Activated T-cell treated with anti-CD3 and anti-CD28 coated beads, Interleukin-2, amount 50 U/mL, for 72 hours (primary cell): Measurements from ENCODE around the gene F8A1. TPM values are rescaled to one million over a fixed set of nuclear protein-coding genes. Genes with fewer than 3 reads are reported as not detected.
"Not testable (repeated sequence)": the region's sequence is repeated elsewhere in the genome, so short reads cannot be mapped to it uniquely, and the experiment has no call there.

Experiments
- ATAC-seq, 2 donors: fragments of 150-1000 bp; cut with Tn5 transposase; replicated peaks in 1 of 2; 2 replicates each; pipeline ENCODE4 v1.10.0; 2021; ENCODE audit warnings: moderate library complexity in 2 of 2, mild to moderate bottlenecking in 1 of 2
- DNase-seq, 2 donors: peaks; one replicate each; pipeline ENCODE4 v3.0.0; 2021 to 2022; ENCODE audit warnings: mixed read lengths in 1 of 2
- H3K27ac Mint-ChIP-seq: one replicate; pipeline ENCODE4 v1.8.0; 2022; ENCODE audit warnings: mild to moderate bottlenecking, moderate library complexity, mixed read lengths
- H3K27me3 Mint-ChIP-seq: one replicate; pipeline ENCODE4 v1.8.0; 2022; ENCODE audit warnings: low read depth, mixed read lengths
- H3K36me3 Mint-ChIP-seq, 2 donors: one replicate each; pipeline ENCODE4 v1.8.0; 2022; ENCODE audit warnings: mixed read lengths in 2 of 2, mild to moderate bottlenecking in 1 of 2; ENCODE audit not compliant: insufficient read depth in 2 of 2
- H3K4me1 Mint-ChIP-seq: one replicate; pipeline ENCODE4 v1.8.0; 2022; ENCODE audit warnings: low read depth, mixed read lengths
- H3K4me3 Mint-ChIP-seq, 2 donors: one replicate each; pipeline ENCODE4 v1.8.0; 2022; ENCODE audit warnings: mild to moderate bottlenecking in 2 of 2, mixed read lengths in 2 of 2, moderate library complexity in 2 of 2
- H3K9me3 Mint-ChIP-seq, 2 donors: one replicate each; pipeline ENCODE4 v1.8.0; 2022; ENCODE audit warnings: mixed read lengths in 2 of 2
- total RNA-seq, 2 donors: library from RNA; stranded (reverse); gene quantifications; one replicate each; pipeline ENCODE4 v1.2.3, GENCODE V29; 2022

The F8A1 gene
- total RNA-seq, 2 donors from 2014 or later, result 50.6 to 63.7 TPM

DNA sequence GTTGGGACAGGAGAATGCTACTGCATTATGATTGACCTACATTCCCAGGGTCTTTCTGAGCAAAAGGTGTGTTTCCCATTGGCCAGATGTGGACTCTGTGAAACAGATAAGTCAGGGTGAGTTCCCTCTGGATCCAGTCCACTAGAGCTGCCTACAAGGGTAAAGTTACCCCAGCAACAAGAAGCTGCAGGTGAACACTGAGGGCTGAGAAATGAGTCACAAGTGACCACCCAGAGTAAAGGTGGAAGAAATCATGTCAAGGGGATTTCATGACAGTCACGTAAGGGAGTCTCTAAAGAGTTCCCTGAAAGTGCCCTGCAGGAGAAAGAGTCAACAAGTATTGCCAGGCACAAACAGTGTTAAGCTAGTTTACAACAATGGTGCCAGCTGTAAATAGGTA lies 16.3 kb downstream of the F8A1 start:
- Mint-ChIP-seq H3K36me3 (no peaks in the 10 kb centered on the region), H3K27me3 (peaks cover 48% of the 10 kb centered on the region), H3K4me1 (no peaks in the 10 kb centered on the region), H3K4me3 (no peak overlapping the region), H3K9me3 (no peaks in the 10 kb centered on the region), H3K27ac (no peak overlapping the region)
- ATAC-seq, result no peak
- no peak for DNase-seq

- peaks cover 15% of the 10 kb centered on the region for H3K27me3 Mint-ChIP-seq
- no peak overlapping the region for H3K4me3 Mint-ChIP-seq
- no peak overlapping the region for H3K27ac Mint-ChIP-seq
- no peaks in the 10 kb centered on the region for H3K9me3 Mint-ChIP-seq
- no peak for ATAC-seq
- no peak for DNase-seq
- H3K4me1 Mint-ChIP-seq, result no peaks in the 10 kb centered on the region
- peaks cover 2 to 4% of the 10 kb centered on the region in 2 donors for H3K36me3 Mint-ChIP-seq
Observed at GRCh38 chrX:154908821-154909220, 22.7 kb downstream of the F8A1 start.

- H3K4me1 Mint-ChIP-seq, H3K4me3 Mint-ChIP-seq, DNase-seq, H3K36me3 Mint-ChIP-seq, H3K9me3 Mint-ChIP-seq, H3K27me3 Mint-ChIP-seq, H3K27ac Mint-ChIP-seq, ATAC-seq: not testable (repeated sequence)
Observed at GRCh38 chrX:154910048-154910447, 23.9 kb downstream of the F8A1 start.

DNA sequence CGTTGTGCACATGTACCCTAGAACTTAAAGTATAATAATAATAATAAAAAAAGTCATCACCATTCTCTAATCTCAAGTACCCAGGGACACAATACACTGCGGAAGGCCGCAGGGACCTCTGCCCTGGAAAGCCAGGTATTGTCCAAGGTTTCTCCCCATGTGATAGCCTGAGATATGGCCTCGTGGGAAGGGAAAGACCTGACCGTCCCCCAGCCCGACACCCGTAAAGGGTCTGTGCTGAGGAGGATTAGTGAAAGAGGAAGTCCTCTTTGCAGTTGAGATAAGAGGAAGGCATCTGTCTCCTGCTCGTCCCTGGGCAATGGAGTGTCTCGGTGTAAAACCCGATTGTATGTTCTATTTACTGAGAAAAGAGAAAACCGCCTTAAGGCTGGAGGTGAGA lies 24.4 kb downstream of the F8A1 start:
- not testable (repeated sequence) for H3K27ac Mint-ChIP-seq, DNase-seq, H3K4me3 Mint-ChIP-seq, H3K27me3 Mint-ChIP-seq, ATAC-seq, H3K36me3 Mint-ChIP-seq, H3K4me1 Mint-ChIP-seq, H3K9me3 Mint-ChIP-seq

DNA sequence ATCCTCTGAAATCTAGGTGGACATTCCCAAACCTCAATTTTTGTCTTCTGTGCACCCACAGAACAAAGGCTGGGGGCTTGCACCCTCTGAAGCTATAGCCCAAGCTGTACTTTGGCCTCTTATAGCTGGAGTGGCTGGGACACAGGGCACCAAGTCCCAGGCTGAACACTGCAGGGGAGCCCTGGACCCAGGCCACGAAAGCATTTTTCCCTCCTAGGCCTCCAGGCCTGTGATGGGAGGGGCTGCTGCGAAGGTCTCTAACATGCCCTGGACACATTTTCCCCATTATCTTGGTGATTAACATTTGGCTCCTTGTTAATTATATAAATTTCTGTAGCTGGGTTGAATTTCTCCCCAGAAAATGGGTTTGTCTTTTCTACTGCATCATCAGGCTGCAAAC lies 27.9 kb downstream of the F8A1 start:
- no peak for ATAC-seq
- no peaks in the 10 kb centered on the region for H3K9me3 Mint-ChIP-seq
- DNase-seq, result no peak
- peaks cover 5% of the 10 kb centered on the region for H3K27me3 Mint-ChIP-seq
- H3K27ac Mint-ChIP-seq, result no peak overlapping the region
- no peak overlapping the region for H3K4me3 Mint-ChIP-seq
- H3K36me3 Mint-ChIP-seq, result peaks cover 3 to 4% of the 10 kb centered on the region in 2 donors
- no peaks in the 10 kb centered on the region for H3K4me1 Mint-ChIP-seq

- no peak overlapping the region for H3K27ac Mint-ChIP-seq
- H3K4me3 Mint-ChIP-seq, result peak overlapping the region; percentile 46 to 77
- peaks cover 0 to 2% of the 10 kb centered on the region in 2 donors for H3K36me3 Mint-ChIP-seq
- ATAC-seq (peak; percentile 42 to 65), DNase-seq (peak; percentile 11 to 18)
- H3K9me3 Mint-ChIP-seq, result no peaks in the 10 kb centered on the region
- peaks cover 13% of the 10 kb centered on the region for H3K27me3 Mint-ChIP-seq
- no peaks in the 10 kb centered on the region for H3K4me1 Mint-ChIP-seq
Observed at GRCh38 chrX:154918060-154918483, 31.9 kb downstream of the F8A1 start.

DNA sequence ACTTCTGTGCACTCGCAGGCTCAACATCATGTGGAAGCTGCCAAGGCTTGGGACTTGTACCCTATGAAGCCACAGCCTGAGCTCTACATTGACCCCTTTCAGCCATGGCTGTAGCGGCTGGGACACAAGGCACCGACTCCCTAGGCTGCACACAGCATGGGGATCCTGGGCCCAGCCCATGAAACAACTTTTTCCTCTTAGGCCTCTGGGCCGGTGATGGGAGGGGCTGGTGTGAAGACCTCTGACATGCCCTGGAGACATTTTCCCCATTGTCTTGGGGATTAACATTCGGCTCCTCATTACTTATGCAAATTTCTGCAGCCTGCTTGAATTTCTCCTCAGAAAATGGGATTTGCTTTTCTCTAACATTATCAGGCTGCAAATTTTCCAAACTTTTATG lies 38.6 kb downstream of the F8A1 start:
- not testable (repeated sequence) for ATAC-seq, H3K36me3 Mint-ChIP-seq, H3K9me3 Mint-ChIP-seq, DNase-seq, H3K4me3 Mint-ChIP-seq, H3K27ac Mint-ChIP-seq, H3K4me1 Mint-ChIP-seq
- H3K27me3 Mint-ChIP-seq, result peaks cover 39% of the 10 kb centered on the region

Other genes with a start within 250 kb of the F8A1 start
- not detected for gene CTAG2, start 232.8 kb upstream of the F8A1 start, total RNA-seq
- gene GAB3, start 135.3 kb upstream of the F8A1 start, total RNA-seq, result 1 to 10 TPM; 6.2 to 8.4 TPM
- 100 to 1,000 TPM in 1 of 2 donors, 10 to 100 TPM in 1; 92.7 to 111 TPM for gene DKC1, start 123.5 kb upstream of the F8A1 start, total RNA-seq
- 10 to 100 TPM; 29.5 to 37.1 TPM for gene MPP1, start 80.9 kb upstream of the F8A1 start, total RNA-seq
- gene SMIM9, start 51.7 kb upstream of the F8A1 start, total RNA-seq, result not detected
- gene F8, start 136.4 kb downstream of the F8A1 start, total RNA-seq, result 10 to 100 TPM; 15.0 to 19.5 TPM
- gene FUNDC2, start 140.5 kb downstream of the F8A1 start, total RNA-seq, result 10 to 100 TPM; 34.6 to 42.8 TPM
- gene CMC4, start 184.8 kb downstream of the F8A1 start, total RNA-seq, result 10 to 100 TPM in 1 of 2 donors, 1 to 10 TPM in 1; 9.4 to 15.0 TPM
- 10 to 100 TPM; 18.5 to 33.1 TPM for gene MTCP1, start 184.8 kb downstream of the F8A1 start, total RNA-seq
- 10 to 100 TPM; 25.9 to 33.3 TPM for gene BRCC3, start 185.2 kb downstream of the F8A1 start, total RNA-seq